Left lung (tissue), 10 donors: ENCODE measurements around the gene DPCD. TPM values are rescaled to one million over a fixed set of nuclear protein-coding genes. Genes with fewer than 3 reads are reported as not detected.

Source experiments
- ATAC-seq: fragments of 200-7000 bp; cut with Tn5 transposase; one replicate; pipeline ENCODE4 v1.9.1; 2020; ENCODE audit warnings: moderate library complexity
- DNase-seq, 4 donors: peaks; one replicate each; pipeline ENCODE4 v3.0.0-alpha.2; 2013 to 2020
- H3K27ac ChIP-seq, 2 donors: fragments of 200-600 bp; sonication (generic) in 1 of 2; one replicate each; pipeline versions ENCODE4 v1.5.0 to v1.8.0; 2020 to 2021
- H3K27me3 ChIP-seq, 2 donors: fragments of 200-600 bp; sonication (generic) in 1 of 2; one replicate each; pipeline versions ENCODE4 v1.5.0 to v1.8.0; 2020 to 2021
- H3K36me3 ChIP-seq, 2 donors: fragments of 200-600 bp; sonication (generic) in 1 of 2; one replicate each; pipeline versions ENCODE4 v1.5.0 to v1.8.0; 2020 to 2021
- H3K4me1 ChIP-seq, 2 donors: fragments of 200-600 bp; one replicate each; pipeline ENCODE4 v1.8.0; 2021
- H3K4me3 ChIP-seq, 2 donors: fragments of 200-600 bp; sonication (generic) in 1 of 2; one replicate each; pipeline versions ENCODE4 v1.5.0 to v1.8.0; 2020 to 2021; ENCODE audit warnings: mild to moderate bottlenecking in 1 of 2
- H3K9me3 ChIP-seq, 2 donors: fragments of 200-600 bp; sonication (generic) in 1 of 2; one replicate each; pipeline versions ENCODE4 v1.5.0 to v1.8.0; 2020 to 2021
- CTCF ChIP-seq, 2 donors: fragments of 200-600 bp; sonication (generic) in 1 of 2; IDR thresholded peaks; one replicate each; pipeline versions ENCODE4 v1.5.0 to v1.8.0; 2021; ENCODE audit warnings: antibody characterized with exemption in 2 of 2
- intact Hi-C, 2 donors: fragments of 100-400 bp; cut with DNase I; formaldehyde crosslinking; loops; one replicate each; pipeline versions ENCODE4 v1.11.2 to v1.14.2; 2022
- polyA plus RNA-seq, 6 donors: library from polyadenylated mRNA; unstranded; fragments of 120-200 nt; gene quantifications; one replicate each; pipeline ENCODE4 v1.2.1, GENCODE V29; 2013; ENCODE audit not compliant: insufficient read length in 6 of 6
- total RNA-seq, 2 donors: library from RNA; stranded (reverse); fragmentation: NEBNext Ultra II Directional; extraction: Animal tissue kit (Norgen Biotek cat#: 25700); gene quantifications; one replicate each; pipeline ENCODE4 v1.2.1, GENCODE V29; 2021
- donor health status: DM: no; HTN: yes; CAD: no.
- donor health status: DM: no; HTN: no; CAD: no.

DPCD gene
- total and polyA plus RNA-seq, 8 donors, result 13.5 to 36.1 (median 31.7) TPM

DNA sequence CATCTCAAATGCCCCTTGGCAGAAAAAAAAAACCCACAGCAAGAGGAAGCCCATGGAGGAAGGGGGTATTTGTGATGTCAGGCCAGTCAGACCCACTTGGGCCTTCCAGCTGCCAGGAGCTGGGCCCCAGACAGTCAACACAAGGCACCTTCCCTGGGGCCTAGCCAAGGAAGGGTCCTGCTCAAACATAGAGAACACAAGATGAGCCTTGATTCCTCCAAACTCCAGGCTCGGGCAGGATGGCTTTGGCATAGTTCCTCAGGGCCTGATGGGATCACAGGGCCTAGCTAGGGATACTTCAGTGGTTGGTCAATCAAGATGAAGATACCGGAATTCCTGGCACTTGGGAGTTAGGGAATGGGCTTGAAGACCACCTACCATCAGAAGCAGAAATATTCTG, 30.8 kb downstream of the DPCD start:
- H3K4me3 ChIP-seq, result no peak overlapping the region
- no peak for TF ChIP-seq CTCF (IDR thresholded peaks at IDR 0.05)
- DNase-seq (no peak), ATAC-seq (no peak)
- no peaks in the 10 kb centered on the region for H3K27me3 ChIP-seq
- intact Hi-C loops, result no loop called here
- no peaks in the 10 kb centered on the region for H3K9me3 ChIP-seq
- H3K27ac ChIP-seq, result no peak overlapping the region
- H3K36me3 ChIP-seq, result peaks cover 0 to 51% of the 10 kb centered on the region in 2 donors
- peaks cover 0 to 9% of the 10 kb centered on the region in 2 donors for H3K4me1 ChIP-seq

DNA sequence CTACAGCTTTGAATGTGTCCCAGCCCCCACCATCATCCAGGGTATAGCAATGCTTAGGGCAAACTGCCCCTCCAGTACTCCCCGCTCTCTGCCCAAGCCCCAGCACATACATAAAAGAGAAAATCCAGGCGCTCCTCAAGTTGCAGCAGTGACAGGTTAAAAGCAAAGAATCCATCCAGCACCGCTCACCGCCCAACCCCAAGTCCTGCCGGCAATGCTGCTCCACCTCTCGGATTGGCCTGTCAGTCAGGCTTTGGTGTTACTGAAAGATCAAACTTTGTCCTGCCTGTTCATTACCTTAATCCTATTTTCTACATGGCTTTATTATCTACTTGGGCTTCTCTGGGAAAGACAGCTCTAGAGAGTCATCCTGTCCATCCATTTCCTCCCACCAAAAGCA, 31.9 kb downstream of the DPCD start:
- intact Hi-C loops, result no loop called here
- DNase-seq (no peak), ATAC-seq (no peak)
- no peaks in the 10 kb centered on the region for H3K27me3 ChIP-seq
- peaks cover 0 to 60% of the 10 kb centered on the region in 2 donors for H3K36me3 ChIP-seq
- no peaks in the 10 kb centered on the region for H3K9me3 ChIP-seq
- H3K4me1 ChIP-seq, result peaks cover 0 to 9% of the 10 kb centered on the region in 2 donors
- H3K4me3 ChIP-seq, result no peak overlapping the region
- no peak for TF ChIP-seq CTCF (IDR thresholded peaks at IDR 0.05)
- H3K27ac ChIP-seq, result no peak overlapping the region

DNA sequence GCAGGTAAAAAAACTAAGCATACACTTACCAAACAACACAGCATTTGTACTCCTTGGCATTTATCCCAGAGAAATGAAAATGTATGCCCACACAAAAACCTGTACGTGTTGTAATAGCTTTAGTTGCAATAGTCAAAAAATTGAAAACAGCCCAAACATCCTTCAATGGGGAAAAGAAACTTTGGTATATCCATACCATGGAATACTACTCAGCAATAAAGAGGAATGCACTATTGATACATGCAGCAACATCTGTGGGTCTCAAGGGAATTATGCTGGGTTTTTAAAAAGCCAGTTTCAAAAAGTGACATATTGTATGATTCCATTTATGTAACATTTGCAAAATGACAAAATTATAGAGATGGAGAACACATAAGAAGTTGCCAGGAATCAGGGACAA, 35.4 kb downstream of the DPCD start:
- H3K36me3 ChIP-seq, result peaks cover 0 to 59% of the 10 kb centered on the region in 2 donors

GRCh38 chr10:101624526-101625102, 36.5 kb downstream of the DPCD start:
- no peak for ATAC-seq
- intact Hi-C loops, result no loop called here
- Histone ChIP-seq H3K4me3 (no peak overlapping the region), H3K4me1 (no peaks in the 10 kb centered on the region), H3K27ac (no peak overlapping the region), H3K9me3 (no peaks in the 10 kb centered on the region), H3K36me3 (peaks cover 0 to 56% of the 10 kb centered on the region in 2 donors), H3K27me3 (no peaks in the 10 kb centered on the region)
- no peak for TF ChIP-seq CTCF (IDR thresholded peaks at IDR 0.05)
- no peak for DNase-seq

More for the DNA sequence above, 35.4 kb downstream of the DPCD start:
- intact Hi-C loops, result no loop called here
- Histone ChIP-seq H3K27me3 (no peaks in the 10 kb centered on the region), H3K4me1 (no peaks in the 10 kb centered on the region), H3K4me3 (no peak overlapping the region), H3K27ac (no peak overlapping the region), H3K9me3 (no peaks in the 10 kb centered on the region)
- no peak for TF ChIP-seq CTCF (IDR thresholded peaks at IDR 0.05)
- DNase-seq (no peak), ATAC-seq (no peak)

- Histone ChIP-seq H3K36me3 (peaks cover 0 to 43% of the 10 kb centered on the region in 2 donors), H3K9me3 (no peaks in the 10 kb centered on the region), H3K4me1 (no peaks in the 10 kb centered on the region), H3K27ac (no peak overlapping the region), H3K27me3 (no peaks in the 10 kb centered on the region), H3K4me3 (no peak overlapping the region)
- no peak for ATAC-seq
- DNase-seq, result no peak
- intact Hi-C loops, result no loop called here
- TF ChIP-seq CTCF (IDR thresholded peaks at IDR 0.05), result no peak
These were observed 37.8 kb downstream of the DPCD start for GRCh38 chr10:101625821-101626412.
